GM23338 (cell line): ENCODE results near the gene CARD9. TPM values are rescaled to one million over a fixed set of nuclear protein-coding genes. Genes with fewer than 3 reads are reported as not detected.

ENCODE experiments used
- ATAC-seq: fragments of 200-7000 bp; cut with Tn5 transposase; 3 replicates; pipeline ENCODE4 v1.9.1; 2020
- DNase-seq: peaks from one replicate; pipeline ENCODE4 v3.0.0-alpha.2; 2015; ENCODE audit warnings: low spot score
- H2AFZ ChIP-seq: fragments of 200-600 bp; sonication (generic); 2 replicates; pipeline ENCODE4 v1.8.0; 2016; ENCODE audit warnings: antibody characterized with exemption, mild to moderate bottlenecking, moderate library complexity
- H3F3A ChIP-seq: fragments of 200-600 bp; sonication (generic); replicated peaks from 2 replicates; pipeline ENCODE4 v1.8.0; 2017; ENCODE audit warnings: antibody characterized with exemption, mixed run types, low read depth
- H3K27ac ChIP-seq: fragments of 200-600 bp; sonication (generic); 2 replicates; pipeline ENCODE4 v1.6.1; 2016; ENCODE audit warnings: low read depth
- H3K27me3 ChIP-seq: fragments of 200-600 bp; sonication (generic); 2 replicates; pipeline ENCODE4 v1.8.0; 2016; ENCODE audit warnings: mild to moderate bottlenecking, mixed run types, moderate library complexity; ENCODE audit not compliant: insufficient read depth
- H3K36me3 ChIP-seq: fragments of 200-600 bp; sonication (generic); 2 replicates; pipeline ENCODE4 v1.8.0; 2016; ENCODE audit warnings: mild to moderate bottlenecking; ENCODE audit not compliant: insufficient read depth
- H3K4me1 ChIP-seq: fragments of 200-600 bp; sonication (generic); 2 replicates; pipeline ENCODE4 v1.8.0; 2016; ENCODE audit warnings: mild to moderate bottlenecking, moderate library complexity; ENCODE audit not compliant: insufficient read depth
- H3K4me2 ChIP-seq: fragments of 200-600 bp; sonication (generic); 2 replicates; pipeline ENCODE4 v1.7.1; 2017; ENCODE audit warnings: mixed run types
- H3K4me3 ChIP-seq: fragments of 200-600 bp; sonication (generic); 2 replicates; pipeline ENCODE4 v1.6.1; 2016; ENCODE audit warnings: mixed run types
- H3K79me2 ChIP-seq: fragments of 200-600 bp; sonication (generic); replicated peaks from 2 replicates; pipeline ENCODE4 v1.8.0; 2017; ENCODE audit warnings: mild to moderate bottlenecking; ENCODE audit not compliant: insufficient read depth
- H3K9me2 ChIP-seq: fragments of 200-600 bp; sonication (generic); 2 replicates; pipeline ENCODE4 v1.8.0; 2017; ENCODE audit not compliant: insufficient read depth
- H4K20me1 ChIP-seq: fragments of 200-600 bp; sonication (generic); replicated peaks from 2 replicates; pipeline ENCODE4 v1.8.0; 2017; ENCODE audit warnings: mild to moderate bottlenecking; ENCODE audit not compliant: insufficient read depth
- H3K27ac Mint-ChIP-seq: 2 replicates; pipeline ENCODE4 v1.8.0; 2020; ENCODE audit warnings: inconsistent platforms, mild to moderate bottlenecking, moderate library complexity, mixed read lengths
- H3K27me3 Mint-ChIP-seq: 3 replicates; pipeline ENCODE4 v1.8.0; 2022; ENCODE audit warnings: low read depth, mild to moderate bottlenecking, moderate library complexity, mixed read lengths, inconsistent platforms; ENCODE audit not compliant: insufficient read depth, poor library complexity
- H3K36me3 Mint-ChIP-seq: 3 replicates; pipeline ENCODE4 v1.8.0; 2021; ENCODE audit warnings: low read depth, mild to moderate bottlenecking, inconsistent platforms, moderate library complexity, mixed read lengths
- H3K4me1 Mint-ChIP-seq: 3 replicates; pipeline ENCODE4 v1.8.0; 2020; ENCODE audit warnings: mild to moderate bottlenecking, inconsistent platforms, mixed read lengths
- H3K4me3 Mint-ChIP-seq: 3 replicates; pipeline ENCODE4 v1.8.0; 2021; ENCODE audit warnings: moderate library complexity, mild to moderate bottlenecking, inconsistent platforms, mixed read lengths
- H3K9me3 Mint-ChIP-seq: 3 replicates; pipeline ENCODE4 v1.8.0; 2020; ENCODE audit warnings: moderate library complexity, mild to moderate bottlenecking, inconsistent platforms, mixed read lengths
- CREB1 ChIP-seq: fragments of 250-450 bp; sonication (Bioruptor Pico); IDR thresholded peaks from 2 replicates; pipeline ENCODE4 v1.5.0; 2020; ENCODE audit warnings: low read depth, mild to moderate bottlenecking, moderate library complexity
- CTCF ChIP-seq, 2 experiments: fragments of 200-600 bp in 1 of 2; sonication (generic) in 1 of 2; conservative IDR thresholded peaks; 2 replicates each; pipeline versions ENCODE4 v1.5.1 to v1.6.1; 2016 to 2017; ENCODE audit warnings: antibody characterized with exemption in 2 of 2, low read depth in 2 of 2, mild to moderate bottlenecking in 2 of 2, moderate library complexity in 1 of 2
- ETS1 ChIP-seq: IDR thresholded peaks from 2 replicates; pipeline ENCODE4 v1.6.1; 2016; ENCODE audit warnings: antibody characterized with exemption
- EZH2 ChIP-seq: fragments of 200-600 bp; sonication (generic); IDR thresholded peaks from one replicate; pipeline ENCODE4 v1.8.0; 2017; ENCODE audit warnings: antibody characterized with exemption, mild to moderate bottlenecking, low read depth; ENCODE audit not compliant: unreplicated experiment
- EZH2phosphoT487 ChIP-seq: fragments of 200-600 bp; sonication (generic); IDR thresholded peaks from one replicate; pipeline ENCODE4 v1.8.1; 2018; ENCODE audit warnings: antibody characterized with exemption; ENCODE audit not compliant: unreplicated experiment
- JUNB ChIP-seq: IDR thresholded peaks from one replicate; pipeline ENCODE4 v1.6.1; 2016; ENCODE audit warnings: antibody characterized with exemption; ENCODE audit not compliant: unreplicated experiment
- POLR2AphosphoS5 ChIP-seq: IDR thresholded peaks from 2 replicates; pipeline ENCODE4 v1.6.1; 2016; ENCODE audit warnings: antibody characterized with exemption, low read depth
- REST ChIP-seq: IDR thresholded peaks from one replicate; pipeline ENCODE4 v1.6.1; 2018; ENCODE audit warnings: antibody characterized with exemption; ENCODE audit not compliant: unreplicated experiment
- STAT1 ChIP-seq: IDR thresholded peaks from one replicate; pipeline ENCODE4 v1.6.1; 2016; ENCODE audit warnings: antibody characterized with exemption; ENCODE audit not compliant: unreplicated experiment
- ZNF114 ChIP-seq: fragments of 250-450 bp; sonication (Bioruptor Pico); IDR thresholded peaks from 2 replicates; pipeline ENCODE4 v1.5.0; 2020; ENCODE audit warnings: mild to moderate bottlenecking, moderate library complexity
- ZNF331 ChIP-seq: fragments of 250-450 bp; sonication (Bioruptor Pico); IDR thresholded peaks from 2 replicates; pipeline ENCODE4 v1.5.0; 2020; ENCODE audit warnings: low read depth, mild to moderate bottlenecking, moderate library complexity
- ZNF462 ChIP-seq: fragments of 250-450 bp; sonication (Bioruptor Pico); IDR thresholded peaks from 2 replicates; pipeline ENCODE4 v1.5.0; 2020; ENCODE audit warnings: mild to moderate bottlenecking, moderate library complexity
- polyA plus RNA-seq: library from polyadenylated mRNA; unstranded; fragments of >200 nt; fragmentation: Nextera tagmentation; extraction: Ambion mirVana; gene quantifications from 2 replicates; pipeline ENCODE4 v1.2.1, GENCODE V29; 2016
- total RNA-seq: library from RNA; depleted of rRNA; stranded (reverse); fragments of >200 nt; shearing (Covaris generic); gene quantifications from 2 replicates; pipeline ENCODE4 v1.2.3, GENCODE V29; 2014

Gene CARD9
- total and polyA plus RNA-seq, 2 experiments from 2014 or later = 0.49 to 0.63 TPM

- TF ChIP-seq REST (no peak), ETS1 (no peak), ZNF331 (CRISPR knock-in tag) (no peak), CTCF (conservative IDR thresholded peaks at IDR 0.05; ENCODE audit: low read depth in 2 of 2) (no peak), STAT1 (no peak), EZH2phosphoT487 (no peak), JUNB (no peak), ZNF114 (CRISPR knock-in tag) (no peak), EZH2 (no peak)
These were observed 28.8 kb downstream of the CARD9 start (continued) for GRCh38 chr9:136344544-136345280.

GRCh38 chr9:136343884-136344269 lies 29.6 kb downstream of the CARD9 start:
- Histone ChIP-seq H3K27ac (0 out of 2 replicates have a peak overlapping the region, but pooled peaks have one; percentile 59), H3K4me2 (no peak overlapping the region), H3K4me3 (no peak overlapping the region), H2AFZ (no peak overlapping the region), H3K4me1 (peaks cover 5% of the 10 kb centered on the region), H3K27me3 (no peaks in the 10 kb centered on the region), H4K20me1 (no peaks in the 10 kb centered on the region; the same call in 1 of the 2 replicates), H3K9me2 (no peaks in the 10 kb centered on the region), H3K36me3 (no peaks in the 10 kb centered on the region), H3K79me2 (no peaks in the 10 kb centered on the region), H3F3A (peaks cover 3% of the 10 kb centered on the region; the same call in 1 of the 2 replicates)
- H3K27ac Mint-ChIP-seq = no peak overlapping the region
- H3K27me3 Mint-ChIP-seq = peaks cover 21% of the 10 kb centered on the region
- no peak for ATAC-seq
- no peak overlapping the region for H3K4me3 Mint-ChIP-seq
- H3K4me1 Mint-ChIP-seq = peaks cover 3% of the 10 kb centered on the region
- no peaks in the 10 kb centered on the region; the same call in 1 of the 3 replicates for H3K9me3 Mint-ChIP-seq
- H3K36me3 Mint-ChIP-seq = no peaks in the 10 kb centered on the region
- no peak for DNase-seq
- TF ChIP-seq EZH2 = no peak
- no peak for TF ChIP-seq ZNF462 (CRISPR knock-in tag)
- TF ChIP-seq CREB1 (CRISPR knock-in tag) = no peak
- no peak for TF ChIP-seq STAT1
- no peak for TF ChIP-seq POLR2AphosphoS5
